Stomach (tissue), 9 donors: ENCODE measurements around the gene NPBWR2. TPM values are rescaled to one million over a fixed set of nuclear protein-coding genes. Genes with fewer than 3 reads are reported as not detected.

Experiments
- DNase-seq, 2 donors: peaks; one replicate each; pipeline versions ENCODE4 v3.0.0 to v3.0.0-alpha.2; 2013 to 2019
- H3K27ac ChIP-seq, 5 donors: fragments of 200-600 bp in 4 of 5; sonication (generic) in 4 of 5; one replicate each; pipeline ENCODE4 v1.5.1; 2013 to 2019; ENCODE audit warnings: mild to moderate bottlenecking in 1 of 5, moderate library complexity in 1 of 5
- H3K27me3 ChIP-seq, 3 donors: fragments of 200-600 bp; sonication (generic); one replicate each; pipeline ENCODE4 v1.5.1; 2017 to 2019; ENCODE audit warnings: mixed run types in 1 of 3
- H3K36me3 ChIP-seq, 4 donors: fragments of 200-600 bp; sonication (generic); 1 replicate in 3 of 4; 2 replicates in 1 of 4; pipeline ENCODE4 v1.5.1; 2016 to 2019
- H3K4me1 ChIP-seq, 4 donors: fragments of 200-600 bp; sonication (generic); one replicate each; pipeline ENCODE4 v1.5.1; 2016 to 2019
- H3K4me3 ChIP-seq, 4 donors: fragments of 200-600 bp; sonication (generic) in 3 of 4; one replicate each; pipeline ENCODE4 v1.5.1; 2016 to 2019; ENCODE audit warnings: mild to moderate bottlenecking in 1 of 4
- H3K9me3 ChIP-seq, 4 donors: fragments of 200-600 bp; sonication (generic); one replicate each; pipeline ENCODE4 v1.5.1; 2016 to 2019
- CTCF ChIP-seq, 7 experiments: fragments of 450-650 bp in 4 of 7; fragments of 200-600 bp in 3 of 7; sonication (generic) in 3 of 7; IDR thresholded peaks; one replicate each; pipeline ENCODE4 v1.5.1; 2016 to 2019; ENCODE audit warnings: antibody characterized with exemption in 7 of 7, control low read depth in 2 of 7, mild to moderate bottlenecking in 1 of 7
- EP300 ChIP-seq: sonication (generic); formaldehyde crosslinking; IDR thresholded peaks from one replicate; pipeline ENCODE4 v1.6.1; 2017; ENCODE audit warnings: antibody characterized with exemption
- POLR2A ChIP-seq, 4 donors: fragments of 450-650 bp; IDR thresholded peaks; one replicate each; pipeline ENCODE4 v1.6.1; 2016; ENCODE audit warnings: antibody characterized with exemption in 4 of 4, control low read depth in 2 of 4, mild to moderate bottlenecking in 1 of 4, moderate library complexity in 1 of 4
- POLR2AphosphoS5 ChIP-seq, 3 donors: sonication (generic); formaldehyde crosslinking; IDR thresholded peaks; one replicate each; pipeline ENCODE4 v1.6.1; 2016; ENCODE audit warnings: antibody characterized with exemption in 3 of 3
- WGBS, 5 donors: extraction: QIAGEN DNeasy Blood & Tissue Kit in 3 of 5; methylation state at CpG; one replicate each; pipeline versions ENCODE4 v1.1.5 to v1.1.7; 2013 to 2018; 5-methylcytosine and 5-hydroxymethylcytosine counted together
- intact Hi-C: fragments of 100-400 bp; cut with DNase I; formaldehyde crosslinking; loops from one replicate; pipeline ENCODE4 v1.15.1; 2023; ENCODE audit warnings: low total_unique reads
- polyA plus RNA-seq, 3 donors: library from polyadenylated mRNA; stranded (reverse); fragments of 200-250 nt; gene quantifications; one replicate each; pipeline ENCODE4 v1.2.3, GENCODE V29; 2013
- total RNA-seq, 5 donors: library from RNA; depleted of rRNA; stranded (reverse); fragments of >200 nt; gene quantifications; one replicate each; pipeline versions ENCODE4 v1.1.0 to v1.2.3, GENCODE V29; 2014 to 2016
- donor health status: healthy with polysubstance abuse.
- donor health status: Bipolar disorder and iron deficiency.
- donor health status: healthy.

The NPBWR2 gene
- total and polyA plus RNA-seq, 8 donors: not detected

DNA sequence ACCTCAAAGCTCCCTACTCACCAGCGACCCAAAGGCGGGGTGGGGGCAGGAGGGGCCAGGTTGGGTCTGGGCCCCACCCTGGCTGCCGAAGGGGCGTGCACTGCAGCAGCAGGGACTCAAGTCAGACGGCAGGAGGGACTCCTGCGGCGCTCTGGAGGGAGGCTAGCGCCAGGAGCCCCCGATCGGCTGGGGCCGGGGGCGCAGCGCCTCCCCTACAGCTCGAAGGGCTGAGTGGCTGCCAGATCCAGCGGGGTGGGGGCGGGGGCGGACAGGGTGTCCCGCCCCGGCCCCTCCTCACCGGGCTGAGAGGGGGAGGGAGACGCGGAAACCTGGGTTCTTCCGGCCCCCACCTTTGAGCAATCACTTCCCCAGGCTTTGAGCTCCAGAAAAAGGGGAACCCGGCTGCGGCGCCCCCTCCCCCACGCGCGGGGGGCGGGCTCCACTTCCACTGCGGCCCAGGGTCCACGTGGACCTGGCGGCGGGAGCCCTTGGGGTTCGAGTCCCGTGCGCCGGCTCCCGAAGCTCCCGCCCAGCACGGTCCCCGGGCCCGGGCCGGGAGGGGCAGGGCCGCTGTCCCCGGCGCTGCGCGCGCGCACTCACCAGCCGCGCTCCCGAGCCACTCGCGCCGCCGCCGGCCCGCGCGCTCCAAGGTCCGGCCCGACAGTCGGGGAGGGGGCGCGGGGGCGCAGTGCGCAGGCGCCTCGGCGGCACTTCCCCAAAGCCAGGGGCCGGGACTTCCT is 27.9 kb downstream of the NPBWR2 start, which contains the start of gene RGS19:
Gene RGS19 (minus strand): TSS at position 246 of the 740 bp plus-strand sequence. CDS start 2,632 bp downstream, outside the sequence.
- H3K4me1 ChIP-seq: peaks cover 27 to 76% (median 59%) of the 10 kb centered on the region in 4 donors
- H3K36me3 ChIP-seq: peaks cover 4 to 17% (median 14%) of the 10 kb centered on the region in 4 donors

DNA sequence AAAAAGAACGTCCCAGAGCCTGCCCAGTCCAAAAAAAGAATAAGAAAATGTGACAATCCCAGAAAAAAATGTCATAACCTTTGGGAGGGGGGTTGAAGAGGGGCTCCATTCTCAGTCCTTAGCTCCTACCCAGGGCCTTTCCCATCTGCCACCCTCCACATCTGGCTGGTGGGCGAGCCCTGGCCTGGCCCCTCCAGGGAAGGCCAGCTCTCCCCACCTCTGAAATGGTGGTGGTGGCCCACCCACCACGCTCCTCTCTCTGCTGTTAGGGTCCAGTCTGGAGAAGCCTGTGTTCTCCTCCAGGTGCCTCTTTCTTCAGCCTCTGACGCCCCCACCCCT is 28.5 kb downstream of the NPBWR2 start:
- Histone ChIP-seq H3K27ac (peak overlapping the region; percentile 66 to 88 (median 84)), H3K27me3 (peaks cover 0 to 20% (median 5%) of the 10 kb centered on the region in 3 donors), H3K36me3 (peaks cover 9 to 23% (median 20%) of the 10 kb centered on the region in 4 donors), H3K4me1 (peaks cover 23 to 70% (median 54%) of the 10 kb centered on the region in 4 donors), H3K4me3 (peak overlapping the region; percentile 76 to 83 (median 79)), H3K9me3 (no peaks in the 10 kb centered on the region)
- no peak for TF ChIP-seq POLR2A (IDR thresholded peaks at IDR 0.05)
- no peak for TF ChIP-seq EP300
- intact Hi-C loops: no loop called here
- DNase-seq: no peak
- 9 to 16% (median 11%) methylated on average over 4 of the region's 4 CpGs for WGBS, 5 donors

More for the DNA sequence above, 27.9 kb downstream of the NPBWR2 start, which contains the start of gene RGS19:
- peak; percentile 82 to 93 for DNase-seq
- intact Hi-C loops: no loop called here
- Histone ChIP-seq H3K27ac (peak within 1 kb of the TSS; percentile 70 to 88 (median 84)), H3K4me3 (peak within 1 kb of the TSS; percentile 76 to 83 (median 79)), H3K27me3 (peaks cover under 1 to 25% (median 10%) of the 10 kb centered on the region in 3 donors), H3K9me3 (no peaks in the 10 kb centered on the region)
- 0 to 1% (median 1%) methylated on average over 2 to 73 of the region's 73 CpGs for WGBS, 5 donors
- no peak for TF ChIP-seq POLR2AphosphoS5 (IDR thresholded peaks at IDR 0.05)
- TF ChIP-seq CTCF (IDR thresholded peaks at IDR 0.05): no peak

- Histone ChIP-seq H3K27ac (peak overlapping the region in 4 of 5 donors; percentile 25 to 88 (median 76)), H3K9me3 (no peaks in the 10 kb centered on the region), H3K4me3 (peak overlapping the region; percentile 76 to 83 (median 79)), H3K36me3 (peaks cover 16 to 32% (median 29%) of the 10 kb centered on the region in 4 donors), H3K4me1 (peaks cover 14 to 61% (median 45%) of the 10 kb centered on the region in 4 donors), H3K27me3 (peaks cover 0 to 11% (median 0%) of the 10 kb centered on the region in 3 donors)
- peak; percentile 41 to 62 for DNase-seq
- TF ChIP-seq POLR2A (IDR thresholded peaks at IDR 0.05) (no peak), CTCF (IDR thresholded peaks at IDR 0.05) (no peak), POLR2AphosphoS5 (IDR thresholded peaks at IDR 0.05) (no peak), EP300 (no peak)
- intact Hi-C loops: no loop called here
- 57 to 65% (median 61%) methylated on average over 14 to 15 of the region's 15 CpGs for WGBS, 5 donors
These were observed 29.4 kb downstream of the NPBWR2 start for GRCh38 chr20:64077876-64078551.

- intact Hi-C loops: no loop called here
- Histone ChIP-seq H3K4me1 (peaks cover 12 to 56% (median 40%) of the 10 kb centered on the region in 4 donors), H3K27ac (peak overlapping the region in 3 of 5 donors; percentile 66 to 88 (median 85)), H3K9me3 (no peaks in the 10 kb centered on the region), H3K36me3 (peaks cover 16 to 37% (median 34%) of the 10 kb centered on the region in 4 donors), H3K4me3 (peak overlapping the region; percentile 76 to 83 (median 79)), H3K27me3 (peaks cover 0 to 6% (median 0%) of the 10 kb centered on the region in 3 donors)
- no peak for DNase-seq
- 72 to 85% (median 80%) methylated on average over 4 to 7 of the region's 7 CpGs for WGBS, 5 donors
- TF ChIP-seq POLR2AphosphoS5 (IDR thresholded peaks at IDR 0.05) (no peak), EP300 (no peak), POLR2A (IDR thresholded peaks at IDR 0.05) (no peak), CTCF (IDR thresholded peaks at IDR 0.05) (no peak)
These were observed 29.9 kb downstream of the NPBWR2 start for GRCh38 chr20:64077541-64077875.
